ENCODE results near the gene SLC24A5. TPM values are rescaled to one million over a fixed set of nuclear protein-coding genes. Genes with fewer than 3 reads are reported as not detected.

The SLC24A5 gene
- total and polyA plus RNA-seq, 2 donors (not counting 1 experiment from before 2014, with no cell fraction given): not detected

DNA sequence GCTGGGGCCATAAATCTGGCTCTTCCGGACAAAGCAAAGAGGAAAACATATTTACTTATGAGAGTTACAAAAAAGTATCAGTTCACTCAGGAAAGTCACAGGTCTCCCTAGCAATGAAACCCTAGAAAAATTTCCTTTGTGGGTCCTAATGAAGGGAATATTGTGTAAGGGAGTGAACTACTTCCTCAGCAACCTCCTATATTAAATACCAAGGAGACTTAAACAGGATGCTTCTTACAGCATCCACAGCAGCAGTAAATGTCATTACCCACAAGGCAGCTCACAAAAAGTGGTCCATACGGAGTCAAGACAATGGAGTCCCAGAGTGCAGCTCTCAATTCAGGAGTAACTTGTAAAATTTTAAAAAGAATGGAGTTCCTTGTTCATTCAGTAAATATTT is 14.9 kb upstream of the SLC24A5 start:
- H3K4me2 ChIP-seq (replicated peaks; ENCODE audit: low read depth, low read length, poor library complexity, severe bottlenecking): no peak overlapping the region
- peaks cover 0 to 4% (median 1%) of the 10 kb centered on the region in 4 experiments for H3K27me3 ChIP-seq (replicated peaks in 1 of 4; ENCODE audit: control extremely low read depth in 1 of 4, control insufficient read depth in 3 of 4, insufficient read depth in 4 of 4, low read length in 3 of 4)
- H3K4me1 Mint-ChIP-seq: no peaks in the 10 kb centered on the region
- peaks cover 32% of the 10 kb centered on the region for H3K27me3 Mint-ChIP-seq
- no peaks in the 10 kb centered on the region for H3K36me3 ChIP-seq (replicated peaks in 1 of 2; ENCODE audit: control extremely low read depth in 1 of 2, control insufficient read depth in 1 of 2, extremely low read depth in 1 of 2, insufficient read depth in 2 of 2, low read length in 1 of 2)
- no peaks in the 10 kb centered on the region for H4K20me1 ChIP-seq (ENCODE audit: control insufficient read depth, insufficient read depth, low read length, poor library complexity, severe bottlenecking)
- H3K9me3 Mint-ChIP-seq (ENCODE audit: insufficient read depth): no peaks in the 10 kb centered on the region
- H3K4me3 Mint-ChIP-seq: no peak overlapping the region
- H3K79me2 ChIP-seq (ENCODE audit: control insufficient read depth, insufficient read depth, low read length): no peaks in the 10 kb centered on the region
- no peak for ATAC-seq (ENCODE audit: low read depth)
- POLR2A ChIA-PET: no interaction called here
- DNase-seq: no peak
- H3K9ac ChIP-seq (ENCODE audit: low read length): no peak overlapping the region
- TF ChIP-seq EZH2 (IDR thresholded peaks at IDR 0.05; ENCODE audit: borderline replicate concordance, insufficient read depth, low read depth, low read length, poor library complexity, severe bottlenecking): no peak
- TF ChIP-seq, protein P1, sequence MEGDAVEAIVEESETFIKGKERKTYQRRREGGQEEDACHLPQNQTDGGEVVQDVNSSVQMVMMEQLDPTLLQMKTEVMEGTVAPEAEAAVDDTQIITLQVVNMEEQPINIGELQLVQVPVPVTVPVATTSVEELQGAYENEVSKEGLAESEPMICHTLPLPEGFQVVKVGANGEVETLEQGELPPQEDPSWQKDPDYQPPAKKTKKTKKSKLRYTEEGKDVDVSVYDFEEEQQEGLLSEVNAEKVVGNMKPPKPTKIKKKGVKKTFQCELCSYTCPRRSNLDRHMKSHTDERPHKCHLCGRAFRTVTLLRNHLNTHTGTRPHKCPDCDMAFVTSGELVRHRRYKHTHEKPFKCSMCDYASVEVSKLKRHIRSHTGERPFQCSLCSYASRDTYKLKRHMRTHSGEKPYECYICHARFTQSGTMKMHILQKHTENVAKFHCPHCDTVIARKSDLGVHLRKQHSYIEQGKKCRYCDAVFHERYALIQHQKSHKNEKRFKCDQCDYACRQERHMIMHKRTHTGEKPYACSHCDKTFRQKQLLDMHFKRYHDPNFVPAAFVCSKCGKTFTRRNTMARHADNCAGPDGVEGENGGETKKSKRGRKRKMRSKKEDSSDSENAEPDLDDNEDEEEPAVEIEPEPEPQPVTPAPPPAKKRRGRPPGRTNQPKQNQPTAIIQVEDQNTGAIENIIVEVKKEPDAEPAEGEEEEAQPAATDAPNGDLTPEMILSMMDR (IDR thresholded peaks at IDR 0.05): no peak
- CTCF ChIA-PET: no interaction called here
- no peak overlapping the region for H3K4me3 ChIP-seq (ENCODE audit: control extremely low read depth in 1 of 5, extremely low read depth in 1 of 5, insufficient read depth in 1 of 5, low read depth in 2 of 5, low read length in 4 of 5)
- H3K9me3 ChIP-seq (ENCODE audit: control extremely low read depth in 1 of 3, control insufficient read depth in 2 of 3, insufficient read depth in 1 of 3, low read length in 2 of 3): no peaks in the 10 kb centered on the region
- no CpG with 5 or more reads among the region's 2 CpGs for WGBS (ENCODE audit: insufficient coverage)
- intact Hi-C loops (cut with micrococcal nuclease): no loop called here
- no peak overlapping the region for H3K27ac Mint-ChIP-seq
- no peak overlapping the region for H3K27ac ChIP-seq (ENCODE audit: low read length in 2 of 2)
- no peak overlapping the region for H2AFZ ChIP-seq (ENCODE audit: insufficient read depth, low read depth, low read length, poor library complexity, severe bottlenecking)
- H3K4me1 ChIP-seq (ENCODE audit: control insufficient read depth in 2 of 2, insufficient read depth in 2 of 2, low read length in 2 of 2): no peaks in the 10 kb centered on the region

DNA sequence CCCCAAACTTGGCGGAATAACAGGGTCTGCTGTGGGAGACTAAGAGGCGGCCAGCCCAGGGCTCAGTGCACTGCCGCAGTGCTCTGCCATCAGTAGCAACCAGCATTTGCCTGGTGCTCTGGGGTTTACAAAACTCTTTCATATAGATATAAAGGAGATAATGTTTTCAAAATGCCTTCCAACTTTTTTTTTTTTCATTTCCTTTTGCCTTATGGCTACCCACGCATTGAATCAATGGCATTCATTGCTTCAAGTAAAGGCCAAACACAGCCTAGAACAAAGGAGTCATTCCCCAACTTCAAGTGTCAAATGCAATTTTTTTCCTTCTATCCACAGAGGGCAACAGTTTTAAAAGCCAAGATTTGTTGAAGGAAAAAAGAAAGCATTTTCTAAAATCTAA is 11.6 kb upstream of the SLC24A5 start:
- no peak overlapping the region for H3K4me3 ChIP-seq (ENCODE audit: control extremely low read depth in 1 of 5, extremely low read depth in 1 of 5, insufficient read depth in 1 of 5, low read depth in 2 of 5, low read length in 4 of 5)
- ATAC-seq (ENCODE audit: low read depth) (no peak), DNase-seq (no peak)
- H3K79me2 ChIP-seq (ENCODE audit: control insufficient read depth, insufficient read depth, low read length): no peaks in the 10 kb centered on the region
- POLR2A ChIA-PET: no interaction called here
- H2AFZ ChIP-seq (ENCODE audit: insufficient read depth, low read depth, low read length, poor library complexity, severe bottlenecking): no peak overlapping the region
- CTCF ChIA-PET: no interaction called here
- no peak overlapping the region for H3K27ac Mint-ChIP-seq
- no peaks in the 10 kb centered on the region for H3K4me1 Mint-ChIP-seq
- H3K9ac ChIP-seq (ENCODE audit: low read length): no peak overlapping the region
- H3K27ac ChIP-seq (ENCODE audit: low read length in 2 of 2): no peak overlapping the region
- WGBS (ENCODE audit: insufficient coverage): 80% methylated on average over 1 of the region's 4 CpGs
- H3K4me2 ChIP-seq (replicated peaks; ENCODE audit: low read depth, low read length, poor library complexity, severe bottlenecking): no peak overlapping the region
- no peaks in the 10 kb centered on the region for H3K4me1 ChIP-seq (ENCODE audit: control insufficient read depth in 2 of 2, insufficient read depth in 2 of 2, low read length in 2 of 2)
- H3K4me3 Mint-ChIP-seq: no peak overlapping the region
- no peaks in the 10 kb centered on the region for H3K9me3 Mint-ChIP-seq (ENCODE audit: insufficient read depth)
- H3K9me3 ChIP-seq (ENCODE audit: control extremely low read depth in 1 of 3, control insufficient read depth in 2 of 3, insufficient read depth in 1 of 3, low read length in 2 of 3): no peaks in the 10 kb centered on the region
- no peak for TF ChIP-seq EZH2 (IDR thresholded peaks at IDR 0.05; ENCODE audit: borderline replicate concordance, insufficient read depth, low read depth, low read length, poor library complexity, severe bottlenecking)
- TF ChIP-seq, protein P1 (IDR thresholded peaks at IDR 0.05): no peak
- no peaks in the 10 kb centered on the region for H3K36me3 ChIP-seq (replicated peaks in 1 of 2; ENCODE audit: control extremely low read depth in 1 of 2, control insufficient read depth in 1 of 2, extremely low read depth in 1 of 2, insufficient read depth in 2 of 2, low read length in 1 of 2)
- no peaks in the 10 kb centered on the region for H4K20me1 ChIP-seq (ENCODE audit: control insufficient read depth, insufficient read depth, low read length, poor library complexity, severe bottlenecking)
- intact Hi-C loops (cut with micrococcal nuclease): no loop called here
- peaks cover 0 to 10% (median 5%) of the 10 kb centered on the region in 4 experiments for H3K27me3 ChIP-seq (replicated peaks in 1 of 4; ENCODE audit: control extremely low read depth in 1 of 4, control insufficient read depth in 3 of 4, insufficient read depth in 4 of 4, low read length in 3 of 4)
- peaks cover 42% of the 10 kb centered on the region for H3K27me3 Mint-ChIP-seq

Measured in B cell (primary cell).